Ascending aorta (tissue), 2 donors: ENCODE measurements around the gene PHF1. TPM values are rescaled to one million over a fixed set of nuclear protein-coding genes. Genes with fewer than 3 reads are reported as not detected.
"Not testable (repeated sequence)": the region's sequence is repeated elsewhere in the genome, so short reads cannot be mapped to it uniquely, and the experiment has no call there.

Source experiments
- DNase-seq, 2 donors: peaks; one replicate each; pipeline ENCODE4 v3.0.0-alpha.2; 2019; ENCODE audit warnings: low spot score in 2 of 2
- H3K27ac ChIP-seq, 2 donors: fragments of 200-600 bp; sonication (generic); one replicate each; pipeline ENCODE4 v1.5.1; 2016 to 2017; ENCODE audit warnings: mild to moderate bottlenecking in 1 of 2
- H3K27me3 ChIP-seq: fragments of 200-600 bp; sonication (generic); one replicate; pipeline ENCODE4 v1.5.1; 2017
- H3K36me3 ChIP-seq, 2 donors: fragments of 200-600 bp; sonication (generic); one replicate each; pipeline ENCODE4 v1.5.1; 2016
- H3K4me1 ChIP-seq, 2 donors: fragments of 200-600 bp; sonication (generic); one replicate each; pipeline ENCODE4 v1.5.1; 2016 to 2017; ENCODE audit warnings: mild to moderate bottlenecking in 1 of 2
- H3K4me3 ChIP-seq, 2 donors: fragments of 200-600 bp; sonication (generic); one replicate each; pipeline ENCODE4 v1.5.1; 2016 to 2017; ENCODE audit warnings: mild to moderate bottlenecking in 1 of 2
- H3K9me3 ChIP-seq, 2 donors: fragments of 200-600 bp; sonication (generic); one replicate each; pipeline ENCODE4 v1.5.1; 2016
- intact Hi-C: fragments of 100-400 bp; cut with DNase I; formaldehyde crosslinking; loops from one replicate; pipeline ENCODE4 v1.15.1; 2023
- total RNA-seq: library from RNA; depleted of rRNA; stranded (reverse); fragments of >200 nt; gene quantifications from one replicate; pipeline ENCODE4 v1.1.0, GENCODE V29; 2016
- TF ChIP-seq, protein P1 (sequence below), 3 experiments: fragments of 200-600 bp in 2 of 3; fragments of 450-650 bp in 1 of 3; sonication (generic) in 2 of 3; IDR thresholded peaks; one replicate each; pipeline ENCODE4 v1.5.1; 2016 to 2019; ENCODE audit warnings: antibody characterized with exemption in 3 of 3, mild to moderate bottlenecking in 1 of 3, moderate library complexity in 1 of 3

Gene PHF1
- total RNA-seq: 30.5 TPM

DNA sequence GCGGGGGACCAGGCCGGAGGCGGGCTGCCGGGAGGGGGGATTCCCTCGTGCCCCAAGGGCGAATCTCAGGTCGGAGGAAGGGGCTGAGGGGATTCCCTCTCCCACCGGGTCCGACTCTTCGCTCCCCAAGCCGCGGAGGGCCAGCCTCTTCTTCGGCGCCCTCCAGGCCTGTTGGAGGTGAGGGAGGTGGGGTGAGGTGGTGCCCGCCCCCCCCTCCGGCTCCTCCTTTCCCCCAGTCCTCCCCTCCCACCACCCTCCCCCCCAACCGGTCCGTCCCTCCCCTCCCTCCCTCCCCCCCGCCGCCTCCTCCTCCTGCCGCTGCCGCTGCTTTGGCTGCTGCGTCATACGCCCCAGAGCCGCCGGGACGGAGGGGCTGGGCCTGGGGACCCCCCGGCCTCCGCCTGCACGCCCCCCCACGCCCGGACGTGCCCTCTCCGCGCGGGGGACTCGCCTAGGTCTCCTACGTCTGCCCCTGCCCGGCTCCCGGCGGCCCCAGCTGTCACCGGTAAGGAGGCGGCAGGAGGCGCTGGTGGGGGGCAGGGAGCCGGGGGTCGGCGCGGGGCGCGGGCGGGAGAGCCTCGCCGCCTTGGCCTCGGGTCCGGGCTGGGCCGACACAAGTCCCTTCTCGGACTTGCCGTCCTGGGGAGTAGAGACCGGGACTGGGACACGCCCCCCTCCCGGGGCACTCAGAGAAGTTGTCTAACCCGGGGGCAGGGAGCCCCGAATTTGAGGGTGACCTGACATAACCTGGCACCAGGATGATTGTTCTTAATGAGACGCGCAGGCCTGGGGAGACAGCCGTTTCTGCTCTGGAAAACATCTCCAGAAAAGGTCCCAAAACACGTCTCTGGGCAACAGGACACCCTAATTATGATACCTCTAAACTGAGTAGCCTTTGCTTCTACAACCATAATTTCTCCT lies at the start of gene PHF1:
Gene PHF1, plus strand, starts transcription at position 304 of the 921 bp plus-strand sequence. CDS start 1,250 bp downstream, outside the sequence.
- intact Hi-C loops: loop anchor here (1.0 to 10.0 kb wide), 9 partner anchors 7 to 1866 kb away; partner anchors contain the start of genes ATP6V1G2, CUTA, DDX39B and KIFC1

DNA sequence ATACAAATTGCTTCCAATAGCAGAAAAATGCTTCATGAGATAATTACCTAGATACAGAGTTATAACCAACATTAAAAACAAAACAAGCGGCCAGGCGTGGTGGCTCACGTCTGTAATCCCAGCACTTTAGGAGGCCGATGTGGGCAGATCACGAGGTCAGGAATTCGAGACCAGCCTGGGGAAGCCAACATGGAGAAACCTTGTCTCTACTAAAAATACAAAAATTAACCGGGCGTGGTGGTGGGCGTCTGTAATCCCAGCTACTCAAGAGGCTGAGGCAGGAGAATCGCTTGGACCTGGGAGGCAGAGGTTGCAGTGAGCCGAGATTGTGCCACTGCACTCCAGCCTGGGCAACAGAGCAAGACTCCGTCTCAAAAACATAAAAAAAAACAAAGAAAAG lies 47.3 kb upstream of the PHF1 start:
- H3K27ac ChIP-seq, H3K27me3 ChIP-seq, H3K4me1 ChIP-seq, H3K36me3 ChIP-seq, DNase-seq, H3K9me3 ChIP-seq, H3K4me3 ChIP-seq, intact Hi-C loops: not testable (repeated sequence)

More for the DNA sequence above, at the start of gene PHF1:
- no peaks in the 10 kb centered on the region for H3K9me3 ChIP-seq
- H3K36me3 ChIP-seq: peaks cover 32 to 40% of the 10 kb centered on the region in 2 donors
- DNase-seq: no peak
- TF ChIP-seq, protein P1, sequence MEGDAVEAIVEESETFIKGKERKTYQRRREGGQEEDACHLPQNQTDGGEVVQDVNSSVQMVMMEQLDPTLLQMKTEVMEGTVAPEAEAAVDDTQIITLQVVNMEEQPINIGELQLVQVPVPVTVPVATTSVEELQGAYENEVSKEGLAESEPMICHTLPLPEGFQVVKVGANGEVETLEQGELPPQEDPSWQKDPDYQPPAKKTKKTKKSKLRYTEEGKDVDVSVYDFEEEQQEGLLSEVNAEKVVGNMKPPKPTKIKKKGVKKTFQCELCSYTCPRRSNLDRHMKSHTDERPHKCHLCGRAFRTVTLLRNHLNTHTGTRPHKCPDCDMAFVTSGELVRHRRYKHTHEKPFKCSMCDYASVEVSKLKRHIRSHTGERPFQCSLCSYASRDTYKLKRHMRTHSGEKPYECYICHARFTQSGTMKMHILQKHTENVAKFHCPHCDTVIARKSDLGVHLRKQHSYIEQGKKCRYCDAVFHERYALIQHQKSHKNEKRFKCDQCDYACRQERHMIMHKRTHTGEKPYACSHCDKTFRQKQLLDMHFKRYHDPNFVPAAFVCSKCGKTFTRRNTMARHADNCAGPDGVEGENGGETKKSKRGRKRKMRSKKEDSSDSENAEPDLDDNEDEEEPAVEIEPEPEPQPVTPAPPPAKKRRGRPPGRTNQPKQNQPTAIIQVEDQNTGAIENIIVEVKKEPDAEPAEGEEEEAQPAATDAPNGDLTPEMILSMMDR (IDR thresholded peaks at IDR 0.05): no peak
- peak within 1 kb of the TSS; percentile 84 to 98 for H3K4me3 ChIP-seq
- peak within 1 kb of the TSS; percentile 96 to 99 for H3K27ac ChIP-seq
- H3K27me3 ChIP-seq: no peaks in the 10 kb centered on the region
- H3K4me1 ChIP-seq: peaks cover 10 to 13% of the 10 kb centered on the region in 2 donors

DNA sequence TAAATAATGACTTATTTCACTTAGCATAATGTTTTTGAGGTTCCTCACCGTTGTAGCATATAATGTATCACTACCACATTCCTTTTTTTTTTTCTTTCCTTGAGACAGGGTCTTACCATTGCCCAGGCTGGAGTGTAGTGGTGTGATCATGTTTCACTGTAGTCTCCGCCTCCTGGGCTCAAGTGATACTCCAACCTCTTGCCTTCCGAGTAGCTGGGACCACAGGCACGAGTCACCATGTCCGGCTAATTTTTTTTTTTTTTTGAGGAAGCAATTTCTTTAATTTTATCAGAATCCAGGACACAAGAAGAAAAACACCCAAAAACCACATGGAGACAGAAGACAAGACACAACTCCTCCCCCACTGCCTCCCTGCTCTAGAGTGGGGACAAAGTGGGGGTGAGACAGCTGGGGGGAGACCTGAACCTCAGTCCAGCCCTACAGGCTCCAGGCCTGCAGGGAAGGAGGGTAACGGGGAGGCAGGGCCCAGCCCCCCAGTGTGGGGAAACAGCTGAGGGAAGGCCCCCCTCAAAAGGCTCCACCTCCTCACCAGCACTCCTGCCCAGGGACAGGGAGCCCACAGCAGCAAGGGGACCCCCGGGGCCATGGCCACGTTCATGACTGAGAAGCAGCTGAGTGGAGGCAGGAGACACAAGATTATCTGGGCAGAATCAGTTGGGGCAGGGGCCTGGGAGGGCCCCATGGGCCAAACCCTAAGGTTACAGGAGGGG lies 46.2 kb upstream of the PHF1 start:
- H3K27me3 ChIP-seq, H3K9me3 ChIP-seq, DNase-seq, H3K36me3 ChIP-seq, H3K4me1 ChIP-seq, H3K4me3 ChIP-seq, intact Hi-C loops, H3K27ac ChIP-seq: not testable (repeated sequence)

DNA sequence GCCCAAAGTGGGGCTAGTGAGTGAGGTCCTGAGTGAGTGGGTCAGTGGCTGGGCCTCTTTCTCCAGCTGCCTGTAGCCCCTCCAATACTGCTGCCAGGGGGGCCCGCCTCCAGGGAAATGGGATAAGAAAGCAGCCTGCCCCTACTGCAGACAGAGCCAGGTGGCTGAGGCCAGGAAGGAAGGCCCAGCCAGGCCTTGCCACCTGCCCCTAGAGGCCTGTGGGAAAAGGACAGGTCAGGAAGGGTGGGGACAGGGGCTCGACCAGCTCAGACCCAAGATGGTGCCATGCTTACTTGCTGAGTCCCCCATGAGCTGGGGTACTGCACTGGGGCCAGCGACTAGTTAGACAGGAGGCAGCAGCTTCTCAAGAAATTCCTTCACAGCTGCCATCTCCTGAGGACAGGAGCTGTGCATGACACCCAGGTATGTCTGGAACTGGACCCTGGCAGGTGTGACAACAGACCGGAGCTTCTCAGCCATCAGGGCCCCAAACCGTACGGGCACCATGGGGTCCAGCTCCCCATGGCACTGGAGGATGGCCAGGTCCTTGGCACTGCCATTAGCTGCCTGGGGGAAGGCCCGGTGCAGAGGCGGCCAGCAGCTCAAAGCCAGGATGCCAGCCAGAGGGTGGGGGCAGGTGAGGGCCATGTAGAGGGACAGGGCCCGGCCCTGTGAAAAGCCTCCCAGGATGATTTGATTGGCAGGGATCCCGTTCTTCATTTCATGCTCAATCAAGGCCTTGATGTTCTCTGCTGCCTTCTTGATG lies 45.4 kb upstream of the PHF1 start:
- H3K36me3 ChIP-seq, intact Hi-C loops, H3K27ac ChIP-seq, H3K4me1 ChIP-seq, DNase-seq, H3K4me3 ChIP-seq, H3K27me3 ChIP-seq, H3K9me3 ChIP-seq: not testable (repeated sequence)

DNA sequence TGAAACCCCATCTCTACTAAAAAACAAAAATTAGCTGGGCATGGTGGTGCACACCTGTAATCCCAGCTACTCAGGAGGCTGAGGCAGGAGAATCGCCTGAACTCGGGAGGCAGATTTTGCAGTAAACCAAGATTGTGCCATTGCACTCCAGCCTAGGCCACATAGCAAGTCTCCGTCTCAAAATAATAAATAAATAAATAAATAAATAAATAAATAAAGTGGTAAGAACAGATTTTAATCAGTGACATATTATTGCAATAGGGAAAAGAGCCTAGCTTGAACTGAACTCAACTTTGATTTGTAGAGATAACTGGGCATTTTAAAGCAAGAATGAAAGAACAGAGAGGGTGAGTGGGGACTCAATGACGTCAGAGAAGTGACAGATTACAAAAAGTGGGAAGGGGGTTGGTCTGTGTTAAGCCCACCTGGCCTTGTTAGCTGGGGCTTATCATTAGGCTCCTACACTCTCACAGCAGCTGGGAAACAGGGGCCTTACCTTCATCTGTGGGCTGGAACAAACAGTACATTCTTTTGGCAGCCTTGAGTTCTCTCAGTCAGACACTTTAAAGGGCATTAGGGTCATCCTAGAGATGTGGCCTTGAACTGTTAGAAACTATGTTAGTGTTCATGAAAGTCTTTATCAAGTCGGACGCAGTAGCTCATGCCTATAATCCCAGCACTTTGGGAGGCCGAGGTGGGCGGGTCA lies 43.7 kb upstream of the PHF1 start:
- H3K4me3 ChIP-seq: no peak overlapping the region
- no peaks in the 10 kb centered on the region for H3K9me3 ChIP-seq
- no peak overlapping the region for H3K27ac ChIP-seq
- no peak for DNase-seq
- intact Hi-C loops: no loop called here
- no peaks in the 10 kb centered on the region for H3K36me3 ChIP-seq
- no peaks in the 10 kb centered on the region for H3K4me1 ChIP-seq
- no peaks in the 10 kb centered on the region for H3K27me3 ChIP-seq
- TF ChIP-seq, protein P1 (IDR thresholded peaks at IDR 0.05): no peak

DNA sequence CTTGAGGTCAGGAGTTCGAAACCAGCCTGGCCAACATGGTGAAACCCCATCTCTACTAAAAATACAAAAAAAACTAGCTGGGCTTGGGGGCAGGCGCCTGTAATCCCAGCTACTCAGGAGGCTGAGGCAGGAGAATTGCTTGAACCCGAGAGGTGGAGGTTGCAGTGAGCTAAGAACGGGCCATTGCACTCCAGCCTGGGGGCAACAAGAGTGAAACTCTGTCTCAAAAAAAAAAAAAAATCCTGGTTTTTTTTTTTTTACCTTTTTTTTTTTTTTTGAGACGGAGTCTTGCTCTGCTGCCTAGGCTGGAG lies 43.1 kb upstream of the PHF1 start:
- H3K9me3 ChIP-seq, H3K27ac ChIP-seq, H3K4me3 ChIP-seq, DNase-seq, H3K36me3 ChIP-seq, H3K27me3 ChIP-seq, intact Hi-C loops, H3K4me1 ChIP-seq: not testable (repeated sequence)

DNA sequence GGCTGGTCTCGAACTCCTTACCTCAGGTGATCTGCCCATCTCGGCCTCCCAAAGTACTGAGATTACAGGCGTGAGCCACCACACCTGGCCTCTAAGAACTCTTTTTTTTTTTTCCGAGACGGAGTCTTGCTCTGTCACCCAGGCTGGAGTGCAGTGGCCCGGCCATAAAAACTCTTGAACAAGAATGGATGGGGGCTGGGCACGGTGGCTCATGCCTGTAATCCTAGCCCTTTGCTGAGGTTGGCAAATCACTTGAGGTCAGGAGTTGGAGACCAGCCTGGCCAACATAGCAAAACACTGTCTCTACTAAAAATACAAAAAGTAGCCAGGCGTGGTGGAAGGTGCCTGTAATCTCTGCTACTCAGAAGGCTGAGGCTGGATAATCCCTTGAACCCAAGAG lies 38.9 kb upstream of the PHF1 start:
- H3K27ac ChIP-seq, intact Hi-C loops, H3K36me3 ChIP-seq, H3K27me3 ChIP-seq, H3K9me3 ChIP-seq, DNase-seq, H3K4me3 ChIP-seq: not testable (repeated sequence)
- peaks cover 0 to 14% of the 10 kb centered on the region in 2 donors for H3K4me1 ChIP-seq
